HepG2 (cell line): ENCODE measurements around the gene P3H4. TPM values are rescaled to one million over a fixed set of nuclear protein-coding genes. Genes with fewer than 3 reads are reported as not detected.

ENCODE experiments used
- ATF6 ChIP-seq: sonication (generic); formaldehyde crosslinking; conservative IDR thresholded peaks from 2 replicates; pipeline ENCODE4 v1.4.0; 2020; ENCODE audit warnings: missing genetic modification reagents
- ATF7 ChIP-seq, 2 experiments: fragments of 450-650 bp in 1 of 2; sonication (generic) in 1 of 2; formaldehyde crosslinking in 1 of 2; IDR thresholded peaks; 2 replicates each; pipeline versions ENCODE4 v1.4.0 to v1.6.1; 2016 to 2020; ENCODE audit warnings: antibody characterized with exemption in 1 of 2, mild to moderate bottlenecking in 1 of 2, missing genetic modification reagents in 1 of 2
- DMAP1 ChIP-seq: IDR thresholded peaks from 2 replicates; pipeline ENCODE4 v1.6.1; 2016
- YEATS4 ChIP-seq: sonication (generic); formaldehyde crosslinking; IDR thresholded peaks from 2 replicates; pipeline ENCODE4 v1.4.0; 2020; ENCODE audit warnings: missing genetic modification reagents, borderline replicate concordance
- ZBTB40 ChIP-seq, 2 experiments: fragments of 450-650 bp in 1 of 2; sonication (generic) in 1 of 2; formaldehyde crosslinking in 1 of 2; IDR thresholded peaks; 2 replicates each; pipeline versions ENCODE4 v1.6.1 to v1.8.0; 2016 to 2022; ENCODE audit warnings: antibody characterized with exemption in 1 of 2, mild to moderate bottlenecking in 1 of 2, missing genetic modification reagents in 1 of 2
- ZFP1 ChIP-seq: IDR thresholded peaks from 2 replicates; pipeline ENCODE4 v1.6.1; 2016
- ZNF224 ChIP-seq: sonication (generic); formaldehyde crosslinking; IDR thresholded peaks from 2 replicates; pipeline ENCODE4 v1.5.0; 2020; ENCODE audit warnings: mild to moderate bottlenecking, missing genetic modification reagents
- ZNF281 ChIP-seq: sonication (generic); formaldehyde crosslinking; IDR thresholded peaks from 2 replicates; pipeline ENCODE4 v1.4.0; 2020; ENCODE audit warnings: missing genetic modification reagents, borderline replicate concordance
- polyA plus RNA-seq, 8 experiments: library from polyadenylated mRNA; depleted of rRNA in 3 of 8; stranded (reverse) in 7 of 8; unstranded in 1 of 8; fragments of >200 nt; fragmentation: Illumina TruSeq in 4 of 8; extraction: Trizol in 4 of 8; gene quantifications; 2 replicates each; pipeline versions ENCODE4 v1.2.1 to v1.2.3, GENCODE V29; 2011 to 2016; ENCODE audit warnings: low read depth in 4 of 8, missing spikeins in 1 of 8, mixed read lengths in 1 of 8; ENCODE audit not compliant: insufficient read depth in 1 of 8
- total RNA-seq, 5 experiments: library from RNA; depleted of rRNA; stranded (reverse); fragments of >200 nt; fragmentation: Illumina TruSeq; extraction: Trizol; gene quantifications; 2 replicates each; pipeline ENCODE4 v1.2.3, GENCODE V29; 2016; ENCODE audit warnings: low read depth in 1 of 5
- TF ChIP-seq, protein P1 (sequence below): sonication (generic); formaldehyde crosslinking; IDR thresholded peaks from 2 replicates; pipeline ENCODE4 v1.5.1; 2020; ENCODE audit warnings: mild to moderate bottlenecking, missing genetic modification reagents, moderate library complexity

P3H4 gene
- total and polyA plus RNA-seq, 2 of the 13 experiments (the other 11 are each of a cell fraction or from before 2014, with no cell fraction given), result 37.1 to 50.6 TPM

DNA sequence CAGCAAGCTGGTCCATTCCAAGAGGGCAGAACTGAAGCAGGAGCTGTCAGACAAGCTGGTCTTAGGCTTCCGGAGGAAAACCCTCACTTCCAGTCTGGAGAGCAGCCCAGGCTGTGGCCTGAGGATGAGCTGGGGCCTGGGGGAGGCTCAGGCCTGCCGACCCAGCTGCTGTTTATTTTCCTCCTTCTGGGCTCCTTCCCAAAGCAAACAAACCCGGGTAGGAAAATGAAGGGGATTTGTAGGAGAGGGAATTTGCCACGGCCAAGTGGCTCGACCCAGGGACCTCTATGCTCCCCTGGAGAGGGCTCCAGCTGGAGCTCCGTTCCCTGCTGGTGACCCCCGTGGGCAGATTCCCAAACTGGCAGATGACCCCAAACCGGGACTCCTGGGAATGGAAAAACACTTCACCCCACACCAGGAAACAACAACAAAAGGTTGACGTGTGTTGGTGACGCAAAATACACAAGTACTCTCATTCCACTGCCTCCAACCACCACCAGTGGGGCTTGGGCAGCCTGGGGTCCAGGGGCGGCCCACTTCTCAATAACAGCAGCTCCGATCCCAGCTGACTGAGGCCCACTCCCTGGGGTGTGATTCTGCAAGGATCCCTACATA, 34.1 kb downstream of the P3H4 start (continued):
- no peak for TF ChIP-seq ZBTB40 (IDR thresholded peaks at IDR 0.05)
- peak; percentile 53; the same call in 1 of the 2 replicates for TF ChIP-seq ZBTB40 (CRISPR knock-in tag; IDR thresholded peaks at IDR 0.05)
- TF ChIP-seq ZNF224, result no peak
- TF ChIP-seq YEATS4, result peak; percentile 48; the same call in 1 of the 2 replicates
- TF ChIP-seq ATF6 (CRISPR knock-in tag), result no peak
- TF ChIP-seq, protein P1, sequence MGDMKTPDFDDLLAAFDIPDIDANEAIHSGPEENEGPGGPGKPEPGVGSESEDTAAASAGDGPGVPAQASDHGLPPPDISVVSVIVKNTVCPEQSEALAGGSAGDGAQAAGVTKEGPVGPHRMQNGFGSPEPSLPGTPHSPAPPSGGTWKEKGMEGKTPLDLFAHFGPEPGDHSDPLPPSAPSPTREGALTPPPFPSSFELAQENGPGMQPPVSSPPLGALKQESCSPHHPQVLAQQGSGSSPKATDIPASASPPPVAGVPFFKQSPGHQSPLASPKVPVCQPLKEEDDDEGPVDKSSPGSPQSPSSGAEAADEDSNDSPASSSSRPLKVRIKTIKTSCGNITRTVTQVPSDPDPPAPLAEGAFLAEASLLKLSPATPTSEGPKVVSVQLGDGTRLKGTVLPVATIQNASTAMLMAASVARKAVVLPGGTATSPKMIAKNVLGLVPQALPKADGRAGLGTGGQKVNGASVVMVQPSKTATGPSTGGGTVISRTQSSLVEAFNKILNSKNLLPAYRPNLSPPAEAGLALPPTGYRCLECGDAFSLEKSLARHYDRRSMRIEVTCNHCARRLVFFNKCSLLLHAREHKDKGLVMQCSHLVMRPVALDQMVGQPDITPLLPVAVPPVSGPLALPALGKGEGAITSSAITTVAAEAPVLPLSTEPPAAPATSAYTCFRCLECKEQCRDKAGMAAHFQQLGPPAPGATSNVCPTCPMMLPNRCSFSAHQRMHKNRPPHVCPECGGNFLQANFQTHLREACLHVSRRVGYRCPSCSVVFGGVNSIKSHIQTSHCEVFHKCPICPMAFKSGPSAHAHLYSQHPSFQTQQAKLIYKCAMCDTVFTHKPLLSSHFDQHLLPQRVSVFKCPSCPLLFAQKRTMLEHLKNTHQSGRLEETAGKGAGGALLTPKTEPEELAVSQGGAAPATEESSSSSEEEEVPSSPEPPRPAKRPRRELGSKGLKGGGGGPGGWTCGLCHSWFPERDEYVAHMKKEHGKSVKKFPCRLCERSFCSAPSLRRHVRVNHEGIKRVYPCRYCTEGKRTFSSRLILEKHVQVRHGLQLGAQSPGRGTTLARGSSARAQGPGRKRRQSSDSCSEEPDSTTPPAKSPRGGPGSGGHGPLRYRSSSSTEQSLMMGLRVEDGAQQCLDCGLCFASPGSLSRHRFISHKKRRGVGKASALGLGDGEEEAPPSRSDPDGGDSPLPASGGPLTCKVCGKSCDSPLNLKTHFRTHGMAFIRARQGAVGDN (CRISPR knock-in tag), result peak; percentile 91
- 0 out of 2 replicates have a peak, but pooled peaks have one; percentile 7 for TF ChIP-seq ZNF281 (CRISPR knock-in tag)
- TF ChIP-seq DMAP1 (CRISPR knock-in tag), result peak; percentile 34; the same call in 1 of the 2 replicates
- no peak for TF ChIP-seq ATF7 (IDR thresholded peaks at IDR 0.05)
- TF ChIP-seq ATF7 (CRISPR knock-in tag; IDR thresholded peaks at IDR 0.05), result no peak
- TF ChIP-seq ZFP1 (CRISPR knock-in tag), result no peak
